Measurements from ENCODE around the gene C1GALT1C1. TPM values are rescaled to one million over a fixed set of nuclear protein-coding genes. Genes with fewer than 3 reads are reported as not detected.

C1GALT1C1 gene
- 27.4 to 38.8 TPM (median 31.2 TPM) in 5 replicates for total RNA-seq (2022; extraction: Qiagen RNA extraction; ENCODE audit: low read depth)

GRCh38 chrX:120629667-120630537 is at the start of gene C1GALT1C1:
Gene C1GALT1C1, minus strand, starts transcription at chrX:120630054. Its CDS starts 2,888 bp downstream, at chrX:120627166.

GRCh38 chrX:120603707-120604360 is 26.0 kb downstream of the C1GALT1C1 start, which contains the start of gene MCTS1:
Gene MCTS1, plus strand, starts transcription at chrX:120604101. Its CDS starts 136 bp downstream, at chrX:120604237.

Other genes with a start within 250 kb of the C1GALT1C1 start
- 83.4 to 104 TPM (median 99.7 TPM) in 5 replicates for gene LAMP2, start 160.8 kb downstream of the C1GALT1C1 start, total RNA-seq (2022; extraction: Qiagen RNA extraction; ENCODE audit: low read depth)
- gene CUL4B, start 69.1 kb downstream of the C1GALT1C1 start, total RNA-seq (2022; extraction: Qiagen RNA extraction; ENCODE audit: low read depth) = 30.0 to 46.0 TPM (median 42.1 TPM) in 5 replicates
- 92.7 to 106 TPM (median 97.8 TPM) in 5 replicates for gene MCTS1, start 26.0 kb downstream of the C1GALT1C1 start, total RNA-seq (2022; extraction: Qiagen RNA extraction; ENCODE audit: low read depth)
- not detected in 5 replicates for gene CT47B1, start 245.8 kb upstream of the C1GALT1C1 start, total RNA-seq (2022; extraction: Qiagen RNA extraction; ENCODE audit: low read depth)